GM21723 (cell line): ENCODE data around the gene PSTK.

Experiments
- ATAC-seq: cut with Tn5 transposase; IDR thresholded peaks from one replicate; pipeline ENCODE4 v1.9.1; 2021; ENCODE audit warnings: mild to moderate bottlenecking, moderate library complexity; ENCODE audit not compliant: unreplicated experiment

The PSTK gene

DNA sequence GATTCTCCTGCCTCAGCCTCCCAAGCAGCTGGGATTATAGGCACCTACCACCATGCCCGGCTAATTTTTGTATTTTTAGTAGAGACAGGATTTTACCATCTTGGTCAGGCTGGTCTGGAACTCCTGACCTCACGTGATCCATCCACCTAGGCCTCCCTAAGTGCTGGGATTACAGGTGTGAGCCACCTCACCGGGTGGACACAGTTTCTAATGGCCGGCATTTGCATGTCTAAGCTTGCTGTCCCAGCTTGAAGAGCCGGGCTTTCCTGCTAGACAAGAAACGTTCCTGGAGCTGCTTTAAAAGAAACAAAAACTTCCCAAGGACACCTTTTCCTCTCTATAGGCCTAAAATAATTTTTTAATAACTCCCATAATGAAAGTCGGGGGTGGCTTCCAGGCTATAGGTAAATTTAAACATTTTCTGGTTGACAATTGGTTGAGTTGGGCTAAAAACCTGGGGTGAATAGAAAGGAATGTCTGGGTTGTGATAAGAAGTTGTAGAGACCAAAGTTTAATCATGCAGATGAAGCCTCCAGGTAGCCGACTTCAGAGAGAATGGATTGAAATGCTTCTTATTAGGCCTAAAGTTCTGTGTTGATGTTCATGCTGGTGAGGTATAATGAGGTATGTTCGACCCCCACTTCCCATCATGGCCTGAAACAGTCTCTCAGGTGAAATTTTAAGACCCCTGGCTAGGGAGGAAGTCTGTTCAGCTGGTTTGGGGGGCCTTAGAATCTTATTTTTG, 37.4 kb downstream of the PSTK start:
- ATAC-seq = no peak

DNA sequence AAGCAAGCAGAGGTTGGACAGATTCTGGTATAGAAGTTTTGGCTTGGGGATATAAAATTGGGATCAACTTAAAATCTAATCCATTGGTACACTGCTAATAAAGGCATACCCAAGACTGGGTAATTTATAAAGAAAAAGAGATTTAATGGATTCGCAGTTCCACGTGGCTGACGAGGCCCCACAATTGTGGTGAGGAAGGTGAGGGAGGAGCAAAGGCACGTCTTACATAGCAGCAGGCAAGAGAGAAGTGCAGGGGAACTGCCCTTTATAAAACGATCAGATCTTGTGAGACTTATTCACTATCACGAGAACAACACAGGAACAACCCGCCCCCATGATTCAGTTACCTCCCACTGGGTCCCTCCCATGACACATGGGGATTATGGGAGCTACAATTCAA, 38.3 kb downstream of the PSTK start:
- ATAC-seq = no peak

- ATAC-seq = no peak
These were observed 39.1 kb downstream of the PSTK start for GRCh38 chr10:123019264-123019663.

GRCh38 chr10:123019941-123020703, 39.9 kb downstream of the PSTK start:
- no peak for ATAC-seq

GRCh38 chr10:123021517-123021916, 41.3 kb downstream of the PSTK start:
- ATAC-seq = no peak

GRCh38 chr10:123024540-123024939, 44.3 kb downstream of the PSTK start:
- no peak for ATAC-seq

GRCh38 chr10:123026302-123026701, 46.1 kb downstream of the PSTK start:
- no peak for ATAC-seq

DNA sequence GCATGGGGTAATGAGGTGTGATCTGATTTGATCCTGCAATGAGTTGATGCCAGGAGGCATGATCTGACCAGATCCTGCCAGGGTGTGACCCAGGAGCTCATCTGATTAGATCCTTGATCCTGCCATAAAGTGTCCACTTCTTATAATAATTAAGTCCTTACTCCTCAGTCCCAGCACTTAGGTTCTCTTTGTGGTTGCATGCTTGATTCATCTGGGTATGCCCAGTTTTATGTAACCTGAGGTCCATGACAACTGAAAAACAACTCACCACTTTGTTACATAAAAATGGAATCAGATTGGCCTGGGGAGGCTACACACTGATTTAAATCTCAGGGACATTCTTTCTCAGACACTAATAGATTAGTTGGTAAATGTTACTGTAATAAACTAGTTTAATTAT, 47.7 kb downstream of the PSTK start:
- ATAC-seq = no peak

GRCh38 chr10:123031124-123031523, 50.9 kb downstream of the PSTK start:
- ATAC-seq = no peak

DNA sequence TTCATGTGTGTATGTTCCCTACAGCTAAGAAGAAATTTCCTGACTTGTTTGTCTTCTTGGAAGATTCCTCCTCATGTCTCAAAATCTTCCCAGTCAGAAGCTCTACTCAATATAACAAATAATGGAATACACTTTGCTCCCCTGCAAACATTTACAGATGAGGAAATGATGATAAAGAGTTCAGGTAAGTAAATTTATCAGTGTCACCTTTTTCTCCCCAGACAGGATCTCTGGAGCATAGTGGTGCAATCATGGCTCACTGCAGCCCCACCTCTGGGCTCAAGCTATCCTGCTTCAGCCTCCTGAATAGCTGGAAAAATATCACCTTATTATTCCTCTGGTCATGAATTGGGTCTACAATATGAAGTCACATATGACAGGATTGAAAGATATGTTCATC, 54.1 kb downstream of the PSTK start:
- ATAC-seq = no peak

- ATAC-seq = no peak
These were observed 55.4 kb downstream of the PSTK start for GRCh38 chr10:123035467-123036086.

DNA sequence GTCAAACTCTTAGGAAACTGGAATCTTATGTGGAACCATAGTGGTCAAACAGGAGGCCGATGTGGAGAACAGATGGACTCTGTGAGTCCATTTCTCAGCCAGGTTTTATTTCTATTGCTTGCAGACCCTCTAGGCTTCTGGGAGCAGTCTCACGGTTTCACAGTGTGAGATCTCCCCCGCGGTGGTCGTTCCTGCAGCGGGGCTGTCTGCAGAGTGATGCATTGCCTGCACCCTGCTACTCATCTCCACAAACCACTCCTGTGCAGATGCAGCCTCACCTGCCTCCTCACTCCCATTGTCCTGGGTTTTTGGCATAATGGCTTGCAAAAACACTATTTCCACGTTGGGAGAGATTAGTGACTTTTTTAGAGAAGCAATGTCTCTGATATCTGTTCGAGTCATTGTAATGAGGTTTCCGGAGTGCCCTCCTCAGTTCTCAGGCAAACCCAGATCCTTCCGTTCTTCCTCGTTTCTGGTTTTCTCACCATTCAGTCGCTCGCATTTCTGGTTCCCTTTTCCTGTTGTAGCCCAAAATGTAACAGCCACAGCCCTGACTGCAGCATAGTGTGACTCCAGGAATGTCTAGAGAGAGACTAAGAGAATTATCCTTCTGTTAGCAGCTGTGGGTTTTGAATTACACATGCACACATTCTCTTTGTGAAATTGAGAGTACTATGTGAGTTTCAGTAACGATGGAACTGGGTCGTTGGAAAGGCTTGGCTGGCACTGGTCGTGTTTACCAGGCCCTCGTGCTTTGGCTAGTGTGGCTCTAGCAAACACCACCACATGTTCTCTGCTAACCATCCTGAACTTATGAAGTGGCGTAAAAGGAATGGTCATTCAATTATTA, 58.8 kb downstream of the PSTK start:
- ATAC-seq = no peak

DNA sequence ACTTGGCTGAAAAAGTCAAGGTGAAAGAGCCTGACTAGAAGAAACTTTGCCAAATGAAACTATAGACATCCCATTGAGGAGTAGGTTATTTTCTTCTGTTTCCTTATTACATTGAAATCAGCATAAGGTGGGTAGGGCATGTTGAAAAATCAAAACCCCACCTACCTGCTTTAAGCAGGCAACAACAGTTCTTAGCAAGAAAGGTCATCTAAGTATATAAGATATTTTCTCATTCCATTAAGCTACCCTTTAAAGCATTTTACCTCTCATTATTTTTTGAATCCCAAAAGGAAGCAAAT, 59.4 kb downstream of the PSTK start:
- ATAC-seq = no peak
